Activated CD8-positive, alpha-beta memory T cell treated with anti-CD3 and anti-CD28 coated beads, Interleukin-2, amount 50 U/mL, for 1 hour (primary cell): ENCODE results near the gene CCDC61.

Source experiments
- DNase-seq: peaks from one replicate; pipeline ENCODE4 v3.0.0-alpha.2; 2020; ENCODE audit errors: extremely low read depth

CCDC61 gene

DNA sequence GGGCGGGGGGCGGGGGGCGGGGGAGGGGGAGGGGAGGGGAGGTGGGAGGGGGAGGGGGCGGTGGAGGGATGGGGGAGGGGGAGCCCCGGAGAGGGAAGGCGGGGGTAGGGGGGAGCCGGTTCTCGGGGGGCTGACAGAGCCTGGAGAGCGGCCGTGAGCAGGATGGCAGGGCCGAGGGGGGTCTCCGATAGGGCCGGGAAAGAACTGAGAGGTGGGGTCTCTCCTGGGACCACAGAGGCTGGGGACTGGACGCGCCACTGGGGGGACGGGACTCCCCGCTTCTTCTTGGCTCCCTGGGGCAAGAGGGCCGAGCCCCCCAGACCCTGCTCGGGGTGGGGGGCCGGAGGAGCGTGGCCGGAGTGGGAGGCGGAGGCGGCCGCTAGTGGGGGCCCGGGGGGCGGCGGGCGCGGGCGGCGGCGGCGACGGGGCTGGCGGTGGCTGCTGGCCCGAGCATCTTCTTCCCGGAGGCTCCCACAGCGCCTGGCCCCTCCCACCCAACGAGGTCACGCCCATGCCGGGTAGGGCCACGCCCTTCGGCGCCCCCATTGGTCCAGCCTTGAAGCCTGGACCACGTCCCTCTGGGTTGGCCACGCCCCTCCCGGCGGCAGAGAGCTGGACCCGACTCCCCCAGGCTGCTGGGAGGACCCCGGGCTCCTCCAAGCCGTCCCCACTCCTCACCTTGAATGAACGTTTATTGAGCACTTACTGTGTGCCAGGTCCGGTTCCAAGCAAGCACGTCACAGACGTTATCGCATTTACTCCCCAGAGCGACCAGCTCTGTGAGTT, 21.5 kb upstream of the CCDC61 start, which contains the start of gene NOVA2:
NOVA2 (minus strand) TSS at position 313 of the 786 bp plus-strand sequence. CDS start 514 bp downstream, outside the sequence.
- no peak for DNase-seq

- DNase-seq: no peak
These were observed 19.8 kb upstream of the CCDC61 start for GRCh38 chr19:45975306-45976070.

GRCh38 chr19:45976178-45976577, 19.1 kb upstream of the CCDC61 start:
- DNase-seq: no peak

GRCh38 chr19:45978156-45978555, 17.1 kb upstream of the CCDC61 start:
- no peak for DNase-seq

GRCh38 chr19:45981350-45981749, 13.9 kb upstream of the CCDC61 start:
- DNase-seq: no peak

DNA sequence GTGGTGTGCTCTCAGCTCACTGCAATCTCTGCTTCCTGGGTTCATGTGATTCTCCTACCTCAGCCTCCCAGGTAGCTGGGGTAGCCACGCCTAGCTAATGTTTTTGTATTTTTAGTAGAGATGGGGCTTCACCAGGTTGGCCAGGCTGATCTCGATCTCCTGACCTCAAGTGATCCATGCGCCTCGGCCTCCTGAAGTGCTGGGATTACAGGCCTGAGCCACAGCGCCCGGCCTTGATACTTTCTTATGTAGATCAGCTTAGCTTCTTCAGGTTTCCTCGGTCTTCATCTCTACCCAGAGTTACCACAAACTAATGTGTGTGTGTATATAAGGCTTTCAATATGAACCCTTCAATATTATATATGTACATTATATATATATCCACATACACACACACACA, 9.9 kb upstream of the CCDC61 start:
- no peak for DNase-seq

GRCh38 chr19:45990113-45990728, 5.0 kb upstream of the CCDC61 start:
- DNase-seq: no peak

GRCh38 chr19:45994456-45994997, 740 bp upstream of the CCDC61 start:
- DNase-seq: no peak

DNA sequence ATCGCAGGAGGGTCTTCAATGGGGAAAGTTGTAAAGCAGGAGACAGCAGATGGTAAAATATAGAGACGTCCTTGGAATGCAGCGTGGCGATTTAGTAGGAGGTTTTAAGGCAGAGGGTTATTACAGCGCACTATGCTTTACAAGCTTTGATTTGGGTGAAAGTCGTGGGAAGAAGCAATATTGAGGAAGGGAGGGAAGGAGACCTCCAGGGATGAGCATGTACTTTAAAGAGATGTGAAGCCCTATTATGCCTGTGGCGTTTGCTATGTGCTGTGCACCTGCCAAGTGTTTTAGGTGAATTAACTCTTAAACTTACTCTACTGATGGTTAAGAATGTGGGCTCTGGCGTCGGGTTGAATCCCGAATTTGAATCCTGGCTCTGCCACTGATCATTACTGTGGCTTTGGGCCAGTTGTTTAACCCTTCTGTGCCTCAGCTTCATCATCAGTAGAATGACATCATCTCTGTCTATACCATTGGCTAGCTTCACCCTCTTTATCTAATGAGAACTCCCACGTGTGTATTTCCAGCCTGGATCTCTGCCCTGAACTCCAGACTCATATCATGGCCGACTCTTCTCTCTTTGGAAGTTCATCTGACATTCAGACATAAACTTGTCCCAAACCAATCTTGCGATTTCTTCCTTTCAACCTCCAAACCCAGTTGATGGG, 583 bp downstream of the CCDC61 start:
- no peak for DNase-seq

DNA sequence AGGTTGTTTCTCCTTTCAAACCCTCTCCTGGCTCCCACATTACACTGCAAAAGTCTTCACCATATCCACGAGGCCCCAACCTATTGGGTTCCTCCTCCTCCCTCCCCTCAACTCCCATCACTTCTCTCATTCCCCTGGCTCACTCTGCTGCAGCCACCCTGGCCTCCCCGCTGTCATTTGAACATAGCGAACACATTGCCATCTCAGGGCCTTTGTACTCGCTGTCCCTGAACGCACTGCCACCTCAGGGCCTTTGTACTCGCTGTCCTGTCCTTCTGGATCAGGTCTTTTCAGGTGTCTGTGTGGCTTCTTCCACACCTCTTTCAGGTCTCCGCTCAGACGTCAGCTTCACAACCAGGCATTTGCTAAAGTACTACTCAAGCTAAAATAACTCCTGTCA, 1.7 kb downstream of the CCDC61 start:
- no peak for DNase-seq

- DNase-seq: no peak
These were observed 3.6 kb downstream of the CCDC61 start for GRCh38 chr19:45998834-45999233.

- DNase-seq: no peak
These were observed 4.4 kb downstream of the CCDC61 start for GRCh38 chr19:45999653-46000121.

GRCh38 chr19:46000491-46001246, 5.4 kb downstream of the CCDC61 start:
- peak; percentile 41 for DNase-seq

GRCh38 chr19:46002678-46003275, 7.5 kb downstream of the CCDC61 start:
- no peak for DNase-seq

- DNase-seq: no peak
These were observed 11.1 kb downstream of the CCDC61 start for GRCh38 chr19:46006411-46006810.

GRCh38 chr19:46009530-46010510, 14.6 kb downstream of the CCDC61 start:
- peak; percentile 16 for DNase-seq

- no peak for DNase-seq
These were observed 19.3 kb downstream of the CCDC61 start for GRCh38 chr19:46014534-46014933.

GRCh38 chr19:46014941-46015686, 19.8 kb downstream of the CCDC61 start:
- DNase-seq: peak; percentile 18
